MM.1S (cell line): ENCODE results near the gene FUZ.

Source experiments
- DNase-seq: peaks from one replicate; pipeline ENCODE4 v3.0.0-alpha.2; 2015
- H2AFZ ChIP-seq: fragments of 300-600 bp; sonication (generic); 2 replicates; pipeline ENCODE4 v1.6.0; 2016; ENCODE audit warnings: antibody characterized with exemption, low read length
- H3F3A ChIP-seq: fragments of 300-600 bp; sonication (generic); 2 replicates; pipeline ENCODE4 v1.6.1; 2016; ENCODE audit warnings: mild to moderate bottlenecking, antibody characterized with exemption, low read length, moderate library complexity, mixed read lengths; ENCODE audit not compliant: insufficient read depth
- H3K27ac ChIP-seq: fragments of 300-600 bp; sonication (generic); 2 replicates; pipeline ENCODE4 v1.5.1; 2016; ENCODE audit warnings: mild to moderate bottlenecking, low read length
- H3K27me3 ChIP-seq: fragments of 300-600 bp; sonication (generic); replicated peaks from 2 replicates; pipeline ENCODE4 v1.6.0; 2016; ENCODE audit warnings: low read length; ENCODE audit not compliant: insufficient read depth
- H3K36me3 ChIP-seq: fragments of 300-600 bp; sonication (generic); replicated peaks from 2 replicates; pipeline ENCODE4 v1.6.1; 2016; ENCODE audit warnings: mild to moderate bottlenecking, low read length, mixed read lengths; ENCODE audit not compliant: insufficient read depth
- H3K4me1 ChIP-seq: fragments of 300-600 bp; sonication (generic); 2 replicates; pipeline ENCODE4 v1.6.1; 2016; ENCODE audit warnings: low read length, mixed read lengths
- H3K4me2 ChIP-seq: fragments of 300-600 bp; sonication (generic); 2 replicates; pipeline ENCODE4 v1.6.0; 2016; ENCODE audit warnings: low read depth, low read length
- H3K4me3 ChIP-seq: fragments of 300-600 bp; sonication (generic); 2 replicates; pipeline ENCODE4 v1.5.1; 2016; ENCODE audit warnings: low read length, mixed read lengths
- H3K79me2 ChIP-seq: fragments of 300-600 bp; sonication (generic); 2 replicates; pipeline ENCODE4 v1.6.1; 2016; ENCODE audit warnings: mixed run types, low read length, mixed read lengths
- H3K9ac ChIP-seq: fragments of 300-600 bp; sonication (generic); 2 replicates; pipeline ENCODE4 v1.6.1; 2016; ENCODE audit warnings: low read length, mixed read lengths
- H3K9me2 ChIP-seq: fragments of 300-600 bp; sonication (generic); replicated peaks from 2 replicates; pipeline ENCODE4 v1.6.1; 2016; ENCODE audit warnings: mild to moderate bottlenecking, low read length, mixed read lengths; ENCODE audit not compliant: insufficient read depth
- H3K9me3 ChIP-seq: fragments of 300-600 bp; sonication (generic); replicated peaks from 2 replicates; pipeline ENCODE4 v1.6.1; 2016; ENCODE audit warnings: mild to moderate bottlenecking, low read length, mixed read lengths; ENCODE audit not compliant: insufficient read depth
- H4K20me1 ChIP-seq: fragments of 300-600 bp; sonication (generic); 2 replicates; pipeline ENCODE4 v1.6.1; 2016; ENCODE audit warnings: mild to moderate bottlenecking, low read length, moderate library complexity, mixed read lengths; ENCODE audit not compliant: insufficient read depth
- CTCF ChIP-seq: fragments of 300-600 bp; sonication (generic); IDR thresholded peaks from 2 replicates; pipeline ENCODE4 v1.5.1; 2016; ENCODE audit warnings: antibody characterized with exemption, low read length, mixed read lengths
- EZH2 ChIP-seq: fragments of 300-600 bp; sonication (generic); optimal IDR thresholded peaks from 2 replicates; pipeline ENCODE3; 2017; ENCODE audit warnings: low read depth, mild to moderate bottlenecking, antibody characterized with exemption, low read length, mixed read lengths
- EZH2phosphoT487 ChIP-seq: fragments of 300-600 bp; sonication (generic); IDR thresholded peaks from 2 replicates; pipeline ENCODE4 v1.6.1; 2018; ENCODE audit warnings: antibody characterized with exemption, low read length

Gene FUZ

GRCh38 chr19:49849433-49850220 is 36.5 kb upstream of the FUZ start:
- Histone ChIP-seq H3K4me1 (peaks cover 15% of the 10 kb centered on the region), H3K27ac (no peak overlapping the region)

GRCh38 chr19:49848938-49849337 is 35.8 kb upstream of the FUZ start:
- H3K79me2 ChIP-seq, result peaks cover 27% of the 10 kb centered on the region
- H3K4me1 ChIP-seq, result peaks cover 15% of the 10 kb centered on the region
- no peak for DNase-seq
- no peaks in the 10 kb centered on the region for H3K36me3 ChIP-seq
- no peak overlapping the region for H3K4me3 ChIP-seq
- no peaks in the 10 kb centered on the region for H3K9me3 ChIP-seq
- H3K4me2 ChIP-seq, result no peak overlapping the region
- H3F3A ChIP-seq, result peaks cover 12% of the 10 kb centered on the region
- TF ChIP-seq EZH2phosphoT487 (no peak), EZH2 (no peak), CTCF (no peak)
- H3K9me2 ChIP-seq, result no peaks in the 10 kb centered on the region
- H3K27ac ChIP-seq, result no peak overlapping the region
- no peaks in the 10 kb centered on the region; the same call in 1 of the 2 replicates for H4K20me1 ChIP-seq
- no peak overlapping the region for H2AFZ ChIP-seq
- no peak overlapping the region for H3K9ac ChIP-seq
- H3K27me3 ChIP-seq, result no peaks in the 10 kb centered on the region

More at GRCh38 chr19:49849433-49850220, 36.5 kb upstream of the FUZ start:
- no peak for DNase-seq
- H3K9me2 ChIP-seq, result no peaks in the 10 kb centered on the region
- no peaks in the 10 kb centered on the region for H3K9me3 ChIP-seq
- H3K36me3 ChIP-seq, result no peaks in the 10 kb centered on the region
- peaks cover 12% of the 10 kb centered on the region for H3F3A ChIP-seq
- H3K9ac ChIP-seq, result 0 out of 2 replicates have a peak overlapping the region, but pooled peaks have one; percentile 100
- H3K4me3 ChIP-seq, result peak overlapping the region; percentile 91
- peaks cover 32% of the 10 kb centered on the region for H3K79me2 ChIP-seq
- H3K27me3 ChIP-seq, result no peaks in the 10 kb centered on the region
- TF ChIP-seq EZH2 (no peak), EZH2phosphoT487 (no peak), CTCF (no peak)
- H4K20me1 ChIP-seq, result no peaks in the 10 kb centered on the region; the same call in 1 of the 2 replicates
- H3K4me2 ChIP-seq, result peak overlapping the region; percentile 72
- 0 out of 2 replicates have a peak overlapping the region, but pooled peaks have one; percentile 92 for H2AFZ ChIP-seq

GRCh38 chr19:49847731-49848696 is 34.9 kb upstream of the FUZ start:
- Histone ChIP-seq H3K4me3 (no peak overlapping the region), H3K27ac (no peak overlapping the region), H3K9me2 (no peaks in the 10 kb centered on the region), H4K20me1 (no peaks in the 10 kb centered on the region; the same call in 1 of the 2 replicates), H3K4me1 (peaks cover 15% of the 10 kb centered on the region), H3K9me3 (no peaks in the 10 kb centered on the region), H3F3A (peaks cover 12% of the 10 kb centered on the region), H3K27me3 (no peaks in the 10 kb centered on the region), H2AFZ (no peak overlapping the region), H3K36me3 (no peaks in the 10 kb centered on the region), H3K4me2 (no peak overlapping the region), H3K79me2 (peaks cover 17% of the 10 kb centered on the region), H3K9ac (no peak overlapping the region)
- DNase-seq, result no peak
- TF ChIP-seq EZH2 (no peak), CTCF (no peak)
